Upper lobe of right lung (tissue), 1 donor: ENCODE data around the gene SGPL1. TPM values are rescaled to one million over a fixed set of nuclear protein-coding genes. Genes with fewer than 3 reads are reported as not detected.
"Not testable (repeated sequence)": the region's sequence is repeated elsewhere in the genome, so short reads cannot be mapped to it uniquely, and the experiment has no call there.

Experiments used
- ATAC-seq: fragments of 200-7000 bp; cut with Tn5 transposase; one replicate; pipeline ENCODE4 v1.9.1; 2020; ENCODE audit warnings: mild to moderate bottlenecking, moderate library complexity
- DNase-seq: peaks from one replicate; pipeline ENCODE4 v3.0.0-alpha.2; 2020
- H3K27ac ChIP-seq: fragments of 200-600 bp; one replicate; pipeline ENCODE4 v1.8.0; 2022
- H3K27me3 ChIP-seq: fragments of 200-600 bp; one replicate; pipeline ENCODE4 v1.8.0; 2022; ENCODE audit warnings: mild to moderate bottlenecking
- H3K36me3 ChIP-seq: fragments of 200-600 bp; one replicate; pipeline ENCODE4 v1.8.0; 2022
- H3K4me1 ChIP-seq: fragments of 200-600 bp; one replicate; pipeline ENCODE4 v1.8.0; 2022
- H3K4me3 ChIP-seq: fragments of 200-600 bp; one replicate; pipeline ENCODE4 v1.8.0; 2022; ENCODE audit warnings: mild to moderate bottlenecking
- H3K9me3 ChIP-seq: fragments of 200-600 bp; one replicate; pipeline ENCODE4 v1.8.0; 2022
- intact Hi-C: fragments of 100-400 bp; cut with DNase I; formaldehyde crosslinking; loops from one replicate; pipeline ENCODE4 v1.11.0; 2022
- total RNA-seq: library from RNA; stranded (reverse); fragmentation: NEBNext Ultra II Directional; extraction: Animal tissue kit (Norgen Biotek cat#: 25700); gene quantifications from one replicate; pipeline ENCODE4 v1.2.1, GENCODE V29; 2021
- TF ChIP-seq, protein P1 (sequence below): fragments of 200-600 bp; IDR thresholded peaks from one replicate; pipeline ENCODE4 v1.8.0; 2022; ENCODE audit warnings: antibody characterized with exemption
- donor health status: DM: no; HTN: yes; CAD: no; lungs with severe emphysema.

The SGPL1 gene
- total RNA-seq, 1 donor from 2014 or later, result 38.3 TPM

DNA sequence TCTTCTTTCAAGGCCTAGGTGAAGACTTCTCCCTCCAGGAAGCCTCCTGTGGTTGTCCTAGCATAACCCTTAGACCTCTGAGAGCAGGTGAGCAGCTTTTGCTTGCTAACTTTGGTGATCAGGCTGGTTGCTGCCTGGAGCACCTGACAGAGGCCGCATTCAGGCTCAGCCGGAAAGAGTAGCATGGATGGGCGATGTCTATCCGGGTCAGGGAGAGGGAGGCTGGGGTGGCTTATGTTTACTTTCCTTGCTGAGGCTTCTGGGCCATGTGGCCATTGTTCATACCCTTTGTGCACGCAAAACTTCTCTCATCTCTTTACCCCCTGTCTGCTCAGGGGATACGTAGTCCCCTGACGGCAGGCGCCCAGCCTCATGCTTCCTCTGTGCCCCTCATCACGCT lies 100.1 kb downstream of the SGPL1 start:
- intact Hi-C loops, result no loop called here
- TF ChIP-seq, protein P1, sequence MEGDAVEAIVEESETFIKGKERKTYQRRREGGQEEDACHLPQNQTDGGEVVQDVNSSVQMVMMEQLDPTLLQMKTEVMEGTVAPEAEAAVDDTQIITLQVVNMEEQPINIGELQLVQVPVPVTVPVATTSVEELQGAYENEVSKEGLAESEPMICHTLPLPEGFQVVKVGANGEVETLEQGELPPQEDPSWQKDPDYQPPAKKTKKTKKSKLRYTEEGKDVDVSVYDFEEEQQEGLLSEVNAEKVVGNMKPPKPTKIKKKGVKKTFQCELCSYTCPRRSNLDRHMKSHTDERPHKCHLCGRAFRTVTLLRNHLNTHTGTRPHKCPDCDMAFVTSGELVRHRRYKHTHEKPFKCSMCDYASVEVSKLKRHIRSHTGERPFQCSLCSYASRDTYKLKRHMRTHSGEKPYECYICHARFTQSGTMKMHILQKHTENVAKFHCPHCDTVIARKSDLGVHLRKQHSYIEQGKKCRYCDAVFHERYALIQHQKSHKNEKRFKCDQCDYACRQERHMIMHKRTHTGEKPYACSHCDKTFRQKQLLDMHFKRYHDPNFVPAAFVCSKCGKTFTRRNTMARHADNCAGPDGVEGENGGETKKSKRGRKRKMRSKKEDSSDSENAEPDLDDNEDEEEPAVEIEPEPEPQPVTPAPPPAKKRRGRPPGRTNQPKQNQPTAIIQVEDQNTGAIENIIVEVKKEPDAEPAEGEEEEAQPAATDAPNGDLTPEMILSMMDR, result no peak
- no peaks in the 10 kb centered on the region for H3K27me3 ChIP-seq
- no peaks in the 10 kb centered on the region for H3K4me1 ChIP-seq
- no peak for ATAC-seq
- H3K9me3 ChIP-seq, result no peaks in the 10 kb centered on the region
- H3K27ac ChIP-seq, result no peak overlapping the region
- H3K36me3 ChIP-seq, result no peaks in the 10 kb centered on the region
- no peak overlapping the region for H3K4me3 ChIP-seq
- DNase-seq, result no peak

DNA sequence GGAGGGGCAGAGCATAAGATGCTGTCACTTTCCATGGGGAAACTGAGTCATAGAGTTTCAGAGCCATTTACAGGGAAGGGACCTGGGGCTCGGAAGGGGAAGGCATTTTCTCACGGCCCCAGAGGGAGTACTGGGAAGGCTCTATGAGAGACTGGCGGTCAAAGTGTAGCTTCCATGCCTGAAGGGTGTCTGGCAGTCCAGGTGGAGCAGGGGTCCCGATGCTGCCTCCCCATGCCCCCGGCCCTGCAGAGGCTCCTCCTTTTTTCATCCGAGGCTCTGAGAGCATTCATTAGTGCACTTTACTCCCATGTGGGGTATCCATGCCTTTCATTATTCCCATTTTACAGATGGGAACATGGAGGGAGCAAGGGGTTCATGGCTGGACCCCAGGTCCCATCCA lies 100.5 kb downstream of the SGPL1 start:
- intact Hi-C loops, result no loop called here
- H3K9me3 ChIP-seq, result no peaks in the 10 kb centered on the region
- no peak overlapping the region for H3K4me3 ChIP-seq
- ATAC-seq (no peak), DNase-seq (no peak)
- H3K36me3 ChIP-seq, result no peaks in the 10 kb centered on the region
- TF ChIP-seq, protein P1, result no peak
- H3K27me3 ChIP-seq, result no peaks in the 10 kb centered on the region
- no peaks in the 10 kb centered on the region for H3K4me1 ChIP-seq
- H3K27ac ChIP-seq, result no peak overlapping the region

DNA sequence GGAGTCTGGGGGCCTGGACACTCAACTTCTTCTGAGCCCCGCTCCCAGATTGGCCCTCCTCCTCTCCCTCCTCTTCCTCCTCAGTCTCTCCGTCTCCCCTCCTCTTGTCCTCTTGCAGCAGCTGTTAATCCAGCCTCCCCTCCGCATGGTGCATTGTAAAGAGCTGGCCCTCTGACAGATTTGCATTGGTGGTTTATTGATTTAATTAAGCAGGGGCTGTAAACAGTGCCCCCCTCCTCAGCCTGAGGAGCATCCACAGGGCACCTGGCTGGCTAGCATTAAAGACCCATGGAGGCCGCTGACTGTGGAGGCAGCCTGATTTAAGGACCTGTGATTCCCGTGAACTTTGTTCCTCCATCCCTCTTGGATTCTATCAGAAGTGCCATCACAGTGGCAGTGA lies 101.5 kb downstream of the SGPL1 start:
- Histone ChIP-seq H3K36me3 (no peaks in the 10 kb centered on the region), H3K4me3 (no peak overlapping the region), H3K27ac (no peak overlapping the region), H3K27me3 (no peaks in the 10 kb centered on the region), H3K4me1 (no peaks in the 10 kb centered on the region), H3K9me3 (no peaks in the 10 kb centered on the region)
- TF ChIP-seq, protein P1, result no peak
- intact Hi-C loops, result no loop called here
- DNase-seq, result no peak
- ATAC-seq, result no peak

DNA sequence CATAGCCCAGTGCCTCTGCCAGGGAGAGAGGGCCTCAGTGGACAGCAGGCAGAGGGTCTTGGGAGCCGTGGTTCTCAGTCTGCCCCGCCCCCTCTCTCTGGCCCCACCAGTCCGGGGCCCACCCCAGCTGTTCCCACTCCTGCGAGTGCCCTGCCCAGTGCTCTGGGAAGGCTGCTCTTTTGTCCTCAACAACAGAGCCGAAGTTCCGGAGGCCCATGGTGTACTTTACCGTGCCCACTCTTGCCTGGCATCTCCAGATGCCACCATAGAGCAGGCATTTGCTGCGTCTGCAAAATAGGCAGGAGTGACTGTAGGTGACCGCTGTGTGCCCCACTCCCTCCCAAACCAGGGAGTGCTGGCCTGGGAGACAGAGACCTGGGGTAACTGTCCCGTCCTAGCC lies 101.9 kb downstream of the SGPL1 start:
- intact Hi-C loops, result no loop called here

DNA sequence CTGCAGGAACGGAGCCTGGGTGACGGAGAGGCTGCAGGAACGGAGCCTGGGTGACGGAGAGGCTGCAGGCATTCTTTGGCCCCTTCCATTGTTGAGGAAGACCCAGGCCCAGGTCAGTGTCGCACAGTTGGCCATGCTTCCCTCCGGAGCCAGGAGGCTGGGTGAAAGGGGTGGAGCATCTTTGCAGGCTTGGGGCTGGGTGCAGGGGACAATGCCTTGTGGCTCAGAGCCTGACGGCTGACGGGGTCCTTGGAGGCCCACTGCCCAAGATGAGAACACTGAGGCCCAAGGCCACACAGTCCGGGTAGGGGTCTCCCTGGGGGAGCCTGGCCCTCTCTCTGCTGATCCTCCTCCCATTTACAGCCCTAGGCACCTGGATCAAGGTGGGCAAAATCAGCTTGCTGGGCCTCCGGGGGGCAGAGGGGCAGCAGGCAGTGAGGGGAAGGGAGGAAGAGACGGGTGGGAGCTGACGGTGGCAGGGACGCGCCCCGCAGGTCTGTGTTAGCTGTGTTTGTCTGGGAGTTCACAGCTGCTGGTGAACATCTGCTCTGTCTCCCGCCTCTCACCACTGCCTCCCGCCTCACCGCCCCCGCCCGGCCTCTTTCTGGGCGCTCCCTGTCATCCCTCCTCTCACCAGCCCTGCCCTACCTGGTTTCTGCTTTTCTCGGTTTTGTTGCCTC lies 103.2 kb downstream of the SGPL1 start:
- DNase-seq (no peak), ATAC-seq (no peak)
- H3K27me3 ChIP-seq, result no peaks in the 10 kb centered on the region
- H3K27ac ChIP-seq, result no peak overlapping the region
- H3K36me3 ChIP-seq, result no peaks in the 10 kb centered on the region
- H3K4me1 ChIP-seq, result no peaks in the 10 kb centered on the region
- TF ChIP-seq, protein P1, result no peak
- intact Hi-C loops, result no loop called here
- no peaks in the 10 kb centered on the region for H3K9me3 ChIP-seq
- H3K4me3 ChIP-seq, result no peak overlapping the region

More for the DNA sequence above, 101.9 kb downstream of the SGPL1 start:
- TF ChIP-seq, protein P1, result no peak
- Histone ChIP-seq H3K36me3 (no peaks in the 10 kb centered on the region), H3K4me3 (no peak overlapping the region), H3K4me1 (no peaks in the 10 kb centered on the region), H3K27me3 (no peaks in the 10 kb centered on the region), H3K27ac (no peak overlapping the region), H3K9me3 (no peaks in the 10 kb centered on the region)
- ATAC-seq, result no peak
- DNase-seq, result no peak

DNA sequence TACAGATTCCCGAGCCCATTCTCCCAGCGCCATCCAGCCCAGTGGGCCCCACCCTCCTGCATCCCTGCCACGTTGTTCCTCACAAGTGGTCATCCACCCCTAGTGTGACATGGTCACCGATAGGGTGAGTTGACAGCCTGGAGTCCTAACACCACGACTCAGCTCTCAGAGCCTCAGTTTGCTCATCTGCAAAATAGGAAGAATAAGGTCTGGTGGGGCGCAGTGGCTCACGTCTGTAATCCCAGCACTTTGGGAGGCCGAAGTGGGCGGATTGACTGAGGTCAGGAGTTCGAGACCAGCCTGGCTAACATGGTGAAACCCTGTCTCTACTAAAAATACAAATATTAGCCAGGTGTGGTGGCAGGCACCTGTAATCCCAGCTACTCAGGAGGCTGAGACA lies 104.2 kb downstream of the SGPL1 start:
- H3K27ac ChIP-seq, H3K4me1 ChIP-seq, H3K27me3 ChIP-seq, ATAC-seq, H3K4me3 ChIP-seq, DNase-seq, H3K36me3 ChIP-seq, H3K9me3 ChIP-seq: not testable (repeated sequence)
- intact Hi-C loops, result loop anchor here (10.0 kb wide), 1 partner anchor 365 kb away; no protein-coding TSS in a partner anchor
